Esophagus squamous epithelium (tissue), 5 donors: ENCODE data around the gene DAB1. TPM values are rescaled to one million over a fixed set of nuclear protein-coding genes. Genes with fewer than 3 reads are reported as not detected.

Experiments
- DNase-seq: peaks from one replicate; lab custom pipeline; 2025; lab: John Stamatoyannopoulos, UW
- H3K27ac ChIP-seq, 4 donors: fragments of 200-600 bp; sonication (generic); one replicate each; pipeline ENCODE4 v1.5.1; 2016 to 2019; ENCODE audit warnings: mild to moderate bottlenecking in 1 of 4
- H3K27me3 ChIP-seq, 4 donors: fragments of 200-600 bp; sonication (generic); 1 replicate in 3 of 4; 2 replicates in 1 of 4; pipeline versions ENCODE4 v1.5.1 to v1.6.0; 2017 to 2021; ENCODE audit warnings: antibody characterized with exemption in 1 of 4
- H3K36me3 ChIP-seq, 3 donors: fragments of 200-600 bp; sonication (generic); one replicate each; pipeline ENCODE4 v1.5.1; 2016 to 2019
- H3K4me1 ChIP-seq, 3 donors: fragments of 200-600 bp; sonication (generic); one replicate each; pipeline ENCODE4 v1.5.1; 2017 to 2019
- H3K4me3 ChIP-seq, 4 donors: fragments of 200-600 bp; sonication (generic); 1 replicate in 3 of 4; 2 replicates in 1 of 4; pipeline ENCODE4 v1.5.1; 2016 to 2019; ENCODE audit warnings: mild to moderate bottlenecking in 2 of 4, moderate library complexity in 1 of 4
- H3K9me3 ChIP-seq, 3 donors: fragments of 200-600 bp; sonication (generic); one replicate each; pipeline ENCODE4 v1.5.1; 2016 to 2019
- CTCF ChIP-seq, 6 experiments: fragments of 450-650 bp in 4 of 6; fragments of 200-600 bp in 2 of 6; sonication (generic) in 2 of 6; IDR thresholded peaks; one replicate each; pipeline ENCODE4 v1.5.1; 2016 to 2019; ENCODE audit warnings: antibody characterized with exemption in 6 of 6, mild to moderate bottlenecking in 4 of 6, moderate library complexity in 4 of 6
- POLR2A ChIP-seq, 4 donors: fragments of 450-650 bp; IDR thresholded peaks; one replicate each; pipeline ENCODE4 v1.6.1; 2017; ENCODE audit warnings: antibody characterized with exemption in 4 of 4, mild to moderate bottlenecking in 4 of 4, moderate library complexity in 3 of 4
- WGBS, 2 donors: methylation state at CpG; one replicate each; pipeline ENCODE4 v1.1.5; 2018; 5-methylcytosine and 5-hydroxymethylcytosine counted together
- intact Hi-C: fragments of 100-400 bp; cut with DNase I; formaldehyde crosslinking; loops from one replicate; pipeline ENCODE4 v1.15.0; 2022
- total RNA-seq, 4 donors: library from RNA; depleted of rRNA; stranded (reverse); fragments of >200 nt; gene quantifications; one replicate each; pipeline ENCODE4 v1.1.0, GENCODE V29; 2016
- donor health status: DM: yes; HTN: yes; CAD: no.

DAB1 gene
- total RNA-seq, 4 donors from 2014 or later = under 0.01 TPM; not detected in 3

DNA sequence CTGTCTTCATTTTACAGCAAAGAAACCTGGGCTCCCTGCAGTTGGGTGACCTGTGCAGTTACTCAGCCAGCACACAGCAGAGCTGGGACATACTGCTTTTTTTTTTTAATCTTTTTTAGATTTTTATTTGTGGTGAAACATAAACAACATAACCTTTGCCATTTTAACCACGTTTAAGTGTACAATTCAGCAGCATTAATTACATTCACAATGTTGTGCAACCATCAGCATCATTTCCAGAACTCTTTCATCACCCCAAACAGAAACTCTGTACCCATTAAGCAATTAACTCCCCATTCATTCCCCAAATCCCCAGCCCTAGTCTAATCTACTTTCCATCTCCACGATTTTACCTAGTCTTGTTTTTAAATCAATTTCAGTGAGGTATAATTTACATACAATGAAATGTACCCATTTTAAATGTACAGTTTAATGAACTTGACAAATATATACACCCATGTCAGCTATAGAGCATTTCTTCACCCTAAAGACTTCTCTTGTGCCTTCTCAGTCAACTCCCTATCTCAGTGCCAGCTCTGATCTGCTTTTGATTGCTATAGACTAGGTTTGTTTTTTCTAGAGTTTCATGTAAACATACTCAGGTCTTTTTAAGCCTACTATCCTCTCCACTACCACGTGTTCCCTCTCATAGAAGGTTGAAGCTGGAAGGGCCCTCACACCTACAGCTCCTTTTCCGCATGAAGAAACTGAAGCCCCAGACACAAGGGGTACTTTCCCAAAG is 420.3 kb downstream of the DAB1 start:
- Histone ChIP-seq H3K27me3 (no peaks in the 10 kb centered on the region), H3K9me3 (no peaks in the 10 kb centered on the region), H3K4me3 (no peak overlapping the region), H3K4me1 (no peaks in the 10 kb centered on the region), H3K27ac (no peak overlapping the region), H3K36me3 (no peaks in the 10 kb centered on the region)
- no peak for TF ChIP-seq CTCF (IDR thresholded peaks at IDR 0.05)
- 44 to 53% methylated on average over 4 of the region's 4 CpGs for WGBS, 2 donors
- DNase-seq = no peak
- intact Hi-C loops = no loop called here

- H3K36me3 ChIP-seq = no peaks in the 10 kb centered on the region
- intact Hi-C loops = no loop called here
- no peak overlapping the region for H3K4me3 ChIP-seq
- no peak for DNase-seq
- H3K27ac ChIP-seq = no peak overlapping the region
- TF ChIP-seq POLR2A (IDR thresholded peaks at IDR 0.05) = no peak
- TF ChIP-seq CTCF (IDR thresholded peaks at IDR 0.05) = no peak
- no peaks in the 10 kb centered on the region for H3K9me3 ChIP-seq
- 75 to 78% methylated on average over 4 of the region's 4 CpGs for WGBS, 2 donors
- H3K4me1 ChIP-seq = no peaks in the 10 kb centered on the region
- H3K27me3 ChIP-seq = no peaks in the 10 kb centered on the region
Measured at GRCh38 chr1:56995414-56996100, 428.3 kb downstream of the DAB1 start.

DNA sequence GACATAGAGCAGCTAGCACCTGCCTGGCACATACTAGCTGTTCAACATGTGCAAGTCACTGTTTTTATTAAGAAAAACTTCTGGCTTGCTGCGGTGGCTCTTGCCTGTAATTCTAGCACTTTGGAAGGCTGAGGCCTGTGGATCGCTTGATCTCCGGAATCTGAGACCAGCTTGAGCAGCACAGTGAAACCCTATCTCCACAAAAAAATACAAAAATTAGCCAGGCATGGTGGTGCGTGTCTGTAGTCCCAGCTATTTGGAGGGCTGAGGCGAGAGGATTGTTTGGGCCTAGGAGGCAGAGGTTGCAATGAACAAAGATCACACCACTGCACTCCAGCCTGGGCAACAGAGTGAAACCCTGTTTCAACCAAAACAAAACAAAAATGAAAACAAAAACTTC is 430.4 kb downstream of the DAB1 start:
- Histone ChIP-seq H3K4me3 (no peak overlapping the region), H3K27me3 (no peaks in the 10 kb centered on the region), H3K4me1 (no peaks in the 10 kb centered on the region), H3K27ac (no peak overlapping the region), H3K36me3 (no peaks in the 10 kb centered on the region), H3K9me3 (no peaks in the 10 kb centered on the region)
- WGBS, 2 donors = 83 to 86% methylated on average over 5 of the region's 5 CpGs
- intact Hi-C loops = no loop called here
- DNase-seq = no peak
- no peak for TF ChIP-seq POLR2A (IDR thresholded peaks at IDR 0.05)
- no peak for TF ChIP-seq CTCF (IDR thresholded peaks at IDR 0.05)

- no peaks in the 10 kb centered on the region for H3K27me3 ChIP-seq
- intact Hi-C loops = no loop called here
- H3K36me3 ChIP-seq = no peaks in the 10 kb centered on the region
- H3K27ac ChIP-seq = no peak overlapping the region
- H3K4me1 ChIP-seq = no peaks in the 10 kb centered on the region
- no peak overlapping the region for H3K4me3 ChIP-seq
- DNase-seq = no peak
- no peaks in the 10 kb centered on the region for H3K9me3 ChIP-seq
- TF ChIP-seq CTCF (IDR thresholded peaks at IDR 0.05) (no peak), POLR2A (IDR thresholded peaks at IDR 0.05) (no peak)
- 62 to 68% methylated on average over 15 of the region's 15 CpGs for WGBS, 2 donors
Measured at GRCh38 chr1:56992318-56993125, 431.3 kb downstream of the DAB1 start.

- no peak overlapping the region for H3K4me3 ChIP-seq
- 93 to 94% methylated on average over 2 to 3 of the region's 3 CpGs for WGBS, 2 donors
- DNase-seq = no peak
- TF ChIP-seq CTCF (IDR thresholded peaks at IDR 0.05) (no peak), POLR2A (IDR thresholded peaks at IDR 0.05) (no peak)
- H3K9me3 ChIP-seq = no peaks in the 10 kb centered on the region
- no peak overlapping the region for H3K27ac ChIP-seq
- H3K4me1 ChIP-seq = no peaks in the 10 kb centered on the region
- H3K36me3 ChIP-seq = no peaks in the 10 kb centered on the region
- H3K27me3 ChIP-seq = no peaks in the 10 kb centered on the region
- intact Hi-C loops = no loop called here
Measured at GRCh38 chr1:56991576-56991975, 432.3 kb downstream of the DAB1 start.
